GM12872 (cell line): ENCODE results near the gene FOXP1.

ENCODE experiments used
- TF ChIP-seq, protein P1 (sequence below): IDR thresholded peaks from 3 replicates; pipeline ENCODE4 v1.5.1; 2011; ENCODE audit warnings: low read depth, mild to moderate bottlenecking, low read length, moderate library complexity; ENCODE audit not compliant: insufficient read depth

The FOXP1 gene

GRCh38 chr3:71101626-71102025 lies 481.9 kb downstream of the FOXP1 start:
- TF ChIP-seq, protein P1, sequence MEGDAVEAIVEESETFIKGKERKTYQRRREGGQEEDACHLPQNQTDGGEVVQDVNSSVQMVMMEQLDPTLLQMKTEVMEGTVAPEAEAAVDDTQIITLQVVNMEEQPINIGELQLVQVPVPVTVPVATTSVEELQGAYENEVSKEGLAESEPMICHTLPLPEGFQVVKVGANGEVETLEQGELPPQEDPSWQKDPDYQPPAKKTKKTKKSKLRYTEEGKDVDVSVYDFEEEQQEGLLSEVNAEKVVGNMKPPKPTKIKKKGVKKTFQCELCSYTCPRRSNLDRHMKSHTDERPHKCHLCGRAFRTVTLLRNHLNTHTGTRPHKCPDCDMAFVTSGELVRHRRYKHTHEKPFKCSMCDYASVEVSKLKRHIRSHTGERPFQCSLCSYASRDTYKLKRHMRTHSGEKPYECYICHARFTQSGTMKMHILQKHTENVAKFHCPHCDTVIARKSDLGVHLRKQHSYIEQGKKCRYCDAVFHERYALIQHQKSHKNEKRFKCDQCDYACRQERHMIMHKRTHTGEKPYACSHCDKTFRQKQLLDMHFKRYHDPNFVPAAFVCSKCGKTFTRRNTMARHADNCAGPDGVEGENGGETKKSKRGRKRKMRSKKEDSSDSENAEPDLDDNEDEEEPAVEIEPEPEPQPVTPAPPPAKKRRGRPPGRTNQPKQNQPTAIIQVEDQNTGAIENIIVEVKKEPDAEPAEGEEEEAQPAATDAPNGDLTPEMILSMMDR, result no peak

DNA sequence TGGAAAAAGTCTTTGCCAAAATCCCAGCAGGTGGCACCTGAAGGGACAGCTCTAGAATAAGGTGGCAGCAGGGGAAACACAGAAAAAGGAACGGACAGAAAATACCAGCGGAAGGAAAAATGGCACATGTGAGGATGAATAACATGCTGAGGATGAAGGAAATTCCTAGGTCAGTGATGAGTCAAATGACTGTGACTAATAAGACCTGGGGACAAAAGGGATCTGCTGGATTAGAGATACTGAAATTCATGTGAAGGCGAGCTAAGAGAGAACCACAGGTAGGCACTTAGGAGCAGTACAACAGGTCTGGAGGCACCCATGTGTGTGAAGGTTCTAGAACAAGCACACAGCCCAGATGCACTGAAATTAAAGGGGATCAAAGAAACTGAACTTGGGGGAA lies 482.5 kb downstream of the FOXP1 start:
- TF ChIP-seq, protein P1, result no peak

- TF ChIP-seq, protein P1, result no peak
Measured at GRCh38 chr3:71099997-71100719, 483.4 kb downstream of the FOXP1 start.

- TF ChIP-seq, protein P1, result no peak
Measured at GRCh38 chr3:71097557-71097956, 486.0 kb downstream of the FOXP1 start.

GRCh38 chr3:71095511-71096291 lies 487.8 kb downstream of the FOXP1 start:
- TF ChIP-seq, protein P1, result no peak

DNA sequence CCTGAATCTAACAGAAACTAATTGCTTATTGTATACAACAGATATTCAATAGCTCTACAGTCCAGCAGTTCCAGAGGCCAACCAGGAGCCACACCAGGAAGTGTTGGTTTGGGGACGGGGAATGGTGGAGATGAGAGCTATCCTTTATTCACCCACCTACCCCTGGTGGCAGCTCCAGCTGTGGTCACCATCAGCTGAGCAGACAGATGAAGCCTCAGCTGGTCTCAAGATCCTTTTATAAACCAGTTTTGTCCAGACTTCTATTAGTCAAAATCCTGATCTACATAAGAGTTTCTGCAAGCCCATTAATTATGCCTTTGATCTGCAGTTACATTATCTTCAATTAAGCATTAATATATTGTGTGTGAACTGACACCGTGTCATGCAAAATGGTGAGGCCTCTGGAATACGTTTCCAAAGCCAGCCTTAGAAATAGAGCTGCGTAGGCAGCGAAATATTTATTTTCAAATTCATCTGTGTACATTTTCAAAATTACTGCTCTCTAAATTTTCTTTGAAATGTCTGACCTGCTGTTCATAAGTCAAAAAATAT lies 488.8 kb downstream of the FOXP1 start:
- TF ChIP-seq, protein P1, result no peak

- TF ChIP-seq, protein P1, result no peak
Measured at GRCh38 chr3:71092665-71093064, 490.9 kb downstream of the FOXP1 start.
